HepG2 (cell line): ENCODE measurements around the gene C2CD2. TPM values are rescaled to one million over a fixed set of nuclear protein-coding genes. Genes with fewer than 3 reads are reported as not detected.

ENCODE experiments used
- AGO1 ChIP-seq: fragments of 200-400 bp; formaldehyde crosslinking; IDR thresholded peaks from 2 replicates; pipeline ENCODE4 v1.6.1; 2017; ENCODE audit warnings: mild to moderate bottlenecking, low read depth, low read length, moderate library complexity; ENCODE audit not compliant: poor library complexity, severe bottlenecking
- FOXK2 ChIP-seq: fragments of 450-650 bp; IDR thresholded peaks from 2 replicates; pipeline ENCODE4 v1.6.1; 2016
- GPBP1L1 ChIP-seq: sonication (generic); formaldehyde crosslinking; IDR thresholded peaks from 2 replicates; pipeline ENCODE4 v1.5.0; 2020; ENCODE audit warnings: mild to moderate bottlenecking, missing genetic modification reagents
- HMG20B ChIP-seq: conservative IDR thresholded peaks from 2 replicates; pipeline ENCODE4 v1.6.1; 2016; ENCODE audit warnings: missing genetic modification reagents, missing compliant biosample characterization
- HNRNPUL1 ChIP-seq: fragments of 200-400 bp; formaldehyde crosslinking; IDR thresholded peaks from 2 replicates; pipeline ENCODE4 v1.6.1; 2017; ENCODE audit warnings: low read depth, mild to moderate bottlenecking, low read length, moderate library complexity
- IRF1 ChIP-seq: sonication (generic); formaldehyde crosslinking; IDR thresholded peaks from 2 replicates; pipeline ENCODE4 v1.4.0; 2020; ENCODE audit warnings: low read depth, mild to moderate bottlenecking, missing genetic modification reagents
- MXD1 ChIP-seq: sonication (generic); formaldehyde crosslinking; IDR thresholded peaks from 2 replicates; pipeline ENCODE4 v1.4.0; 2020; ENCODE audit warnings: mild to moderate bottlenecking, missing genetic modification reagents
- NCOA2 ChIP-seq: sonication (generic); formaldehyde crosslinking; IDR thresholded peaks from 2 replicates; pipeline ENCODE4 v1.8.0; 2022; ENCODE audit warnings: inconsistent platforms
- NONO ChIP-seq, 2 experiments: fragments of 450-650 bp in 1 of 2; sonication (generic) in 1 of 2; formaldehyde crosslinking in 1 of 2; IDR thresholded peaks in 1 of 2; conservative IDR thresholded peaks in 1 of 2; 2 replicates each; pipeline versions ENCODE4 v1.6.1 to v1.8.0; 2017 to 2022; ENCODE audit warnings: mild to moderate bottlenecking in 1 of 2, missing genetic modification reagents in 1 of 2, moderate library complexity in 1 of 2
- NR2F2 ChIP-seq: IDR thresholded peaks from 2 replicates; pipeline ENCODE4 v1.6.1; 2012; ENCODE audit warnings: low read depth, inconsistent platforms, borderline replicate concordance
- PAXIP1 ChIP-seq: sonication (generic); formaldehyde crosslinking; conservative IDR thresholded peaks from 2 replicates; pipeline ENCODE4 v1.4.0; 2020; ENCODE audit warnings: mild to moderate bottlenecking, missing genetic modification reagents, moderate library complexity
- PPARG ChIP-seq: conservative IDR thresholded peaks from 2 replicates; pipeline ENCODE4 v1.6.1; 2016; ENCODE audit warnings: missing biosample characterization, missing genetic modification reagents
- RCOR2 ChIP-seq: IDR thresholded peaks from 2 replicates; pipeline ENCODE4 v1.6.1; 2016; ENCODE audit warnings: missing biosample characterization, missing genetic modification reagents
- SKI ChIP-seq: fragments of 450-650 bp; IDR thresholded peaks from one replicate; pipeline ENCODE4 v1.6.1; 2018; ENCODE audit warnings: mild to moderate bottlenecking; ENCODE audit not compliant: partially characterized antibody
- ZBTB3 ChIP-seq: sonication (generic); formaldehyde crosslinking; IDR thresholded peaks from 2 replicates; pipeline ENCODE4 v1.4.0; 2020; ENCODE audit warnings: low read depth, mild to moderate bottlenecking, moderate library complexity, missing genetic modification reagents, borderline replicate concordance
- ZNF501 ChIP-seq: sonication (generic); formaldehyde crosslinking; IDR thresholded peaks from 2 replicates; pipeline ENCODE4 v1.5.1; 2020; ENCODE audit warnings: mild to moderate bottlenecking, moderate library complexity, missing genetic modification reagents
- ZNF577 ChIP-seq: sonication (generic); formaldehyde crosslinking; IDR thresholded peaks from 2 replicates; pipeline ENCODE4 v1.4.0; 2020; ENCODE audit warnings: mild to moderate bottlenecking, low read depth, missing genetic modification reagents, borderline replicate concordance
- ZNF605 ChIP-seq: sonication (generic); formaldehyde crosslinking; IDR thresholded peaks from 2 replicates; pipeline ENCODE4 v1.8.0; 2022; ENCODE audit warnings: mild to moderate bottlenecking, missing genetic modification reagents
- ZNF652 ChIP-seq: IDR thresholded peaks from 2 replicates; pipeline ENCODE4 v1.6.1; 2016; ENCODE audit warnings: low read depth, borderline replicate concordance
- polyA plus RNA-seq, 8 experiments: library from polyadenylated mRNA; depleted of rRNA in 3 of 8; stranded (reverse) in 7 of 8; unstranded in 1 of 8; fragments of >200 nt; fragmentation: Illumina TruSeq in 4 of 8; extraction: Trizol in 4 of 8; gene quantifications; 2 replicates each; pipeline versions ENCODE4 v1.2.1 to v1.2.3, GENCODE V29; 2011 to 2016; ENCODE audit warnings: low read depth in 4 of 8, missing spikeins in 1 of 8, mixed read lengths in 1 of 8; ENCODE audit not compliant: insufficient read depth in 1 of 8
- total RNA-seq, 5 experiments: library from RNA; depleted of rRNA; stranded (reverse); fragments of >200 nt; fragmentation: Illumina TruSeq; extraction: Trizol; gene quantifications; 2 replicates each; pipeline ENCODE4 v1.2.3, GENCODE V29; 2016; ENCODE audit warnings: low read depth in 1 of 5

Gene C2CD2
- total and polyA plus RNA-seq, 2 of the 13 experiments (the other 11 are each of a cell fraction or from before 2014, with no cell fraction given): 12.5 to 19.7 TPM

GRCh38 chr21:41957991-41958766, 4.4 kb upstream of the C2CD2 start (continued):
- TF ChIP-seq MXD1 (no peak), PAXIP1 (CRISPR knock-in tag) (peak; percentile 82), RCOR2 (peak; percentile 52; the same call in 1 of the 2 replicates), ZNF501 (CRISPR knock-in tag) (peak; percentile 69; the same call in 1 of the 2 replicates), HMG20B (no peak), ZNF605 (CRISPR knock-in tag) (no peak), NCOA2 (CRISPR knock-in tag) (0 out of 2 replicates have a peak, but pooled peaks have one; percentile 29), ZNF652 (no peak), PPARG (CRISPR knock-in tag) (peak; percentile 84), ZBTB3 (no peak), NR2F2 (0 out of 2 replicates have a peak, but pooled peaks have one; percentile 45), NONO (IDR thresholded peaks at IDR 0.05) (no peak), NONO (CRISPR knock-in tag; conservative IDR thresholded peaks at IDR 0.05) (peak; percentile 42; the same call in 1 of the 2 replicates), IRF1 (CRISPR knock-in tag) (no peak), FOXK2 (no peak), SKI (peak; percentile 72), AGO1 (no peak), ZNF577 (CRISPR knock-in tag) (no peak), GPBP1L1 (CRISPR knock-in tag) (no peak), HNRNPUL1 (no peak)
